Measurements from ENCODE around the gene SLC36A1.

- TF ChIP-seq EGR1 (IDR thresholded peaks at IDR 0.05; ENCODE audit: low read depth) (no peak), TCF7L2 (IDR thresholded peaks at IDR 0.05; ENCODE audit: borderline replicate concordance, extremely low read depth, insufficient read depth, insufficient read length) (no peak), EZH2phosphoT487 (IDR thresholded peaks at IDR 0.05; ENCODE audit: borderline replicate concordance) (no peak), ZFX (IDR thresholded peaks at IDR 0.05) (no peak), CTCF (IDR thresholded peaks at IDR 0.05 in 2 of 3, conservative IDR thresholded peaks at IDR 0.05 in 1 of 3; ENCODE audit: borderline replicate concordance in 1 of 3, insufficient read depth in 1 of 3, low read depth in 2 of 3, low read length in 2 of 3) (no peak), POLR2A (IDR thresholded peaks at IDR 0.05; ENCODE audit: borderline replicate concordance, extremely low read depth, insufficient read depth, insufficient read length) (no peak)
- TF ChIP-seq, protein P1, sequence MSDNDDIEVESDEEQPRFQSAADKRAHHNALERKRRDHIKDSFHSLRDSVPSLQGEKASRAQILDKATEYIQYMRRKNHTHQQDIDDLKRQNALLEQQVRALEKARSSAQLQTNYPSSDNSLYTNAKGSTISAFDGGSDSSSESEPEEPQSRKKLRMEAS (IDR thresholded peaks at IDR 0.05) = no peak
Observed at GRCh38 chr5:151469386-151469785, 22.0 kb downstream of the SLC36A1 start.

Measured in HCT116 (cell line).